Lower leg skin (tissue), 3 donors: ENCODE results near the gene DUSP8.

Experiments used
- CTCF ChIP-seq, 3 donors: fragments of 450-650 bp; IDR thresholded peaks; one replicate each; pipeline ENCODE4 v1.5.1; 2016; ENCODE audit warnings: antibody characterized with exemption in 3 of 3, mild to moderate bottlenecking in 3 of 3, moderate library complexity in 2 of 3
- POLR2A ChIP-seq, 2 donors: fragments of 450-650 bp; IDR thresholded peaks; one replicate each; pipeline ENCODE4 v1.6.1; 2016 to 2017; ENCODE audit warnings: antibody characterized with exemption in 2 of 2, mild to moderate bottlenecking in 1 of 2, moderate library complexity in 1 of 2

- no peak for TF ChIP-seq POLR2A (IDR thresholded peaks at IDR 0.05)
- no peak for TF ChIP-seq CTCF (IDR thresholded peaks at IDR 0.05)
Measured at GRCh38 chr11:1519028-1520010, 52.8 kb downstream of the DUSP8 start.
